UCSD-AML1 (cell line): ENCODE results near the gene NSDHL.

Experiments used
- DNase-seq: peaks from one replicate; lab custom pipeline; 2025; ENCODE audit not compliant: unreplicated experiment; lab: John Stamatoyannopoulos, UW

The NSDHL gene

DNA sequence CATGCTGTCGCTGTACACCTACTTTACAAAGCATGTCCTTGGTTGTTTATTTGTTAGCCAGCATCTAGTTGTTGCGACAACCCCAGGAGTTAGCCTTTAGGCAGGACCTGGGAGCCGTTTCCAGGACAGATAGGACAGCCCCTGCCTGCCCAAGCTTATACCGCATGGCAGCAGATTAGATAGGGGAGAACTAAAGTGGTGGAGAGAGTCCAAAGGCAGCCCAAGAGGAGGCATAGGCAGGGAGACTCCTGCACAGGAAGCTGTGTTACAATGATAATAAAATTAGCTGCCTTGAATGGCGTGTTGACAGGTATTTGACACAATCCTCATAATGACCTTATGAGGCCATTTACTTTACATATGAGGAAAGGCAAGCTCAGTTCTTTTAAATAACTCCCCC, 13.0 kb downstream of the NSDHL start:
- no peak for DNase-seq

- no peak for DNase-seq
Measured at GRCh38 chrX:152844256-152844655, 13.4 kb downstream of the NSDHL start.

- DNase-seq, result no peak
Measured at GRCh38 chrX:152845618-152846240, 14.9 kb downstream of the NSDHL start.

GRCh38 chrX:152847281-152847680, 16.4 kb downstream of the NSDHL start:
- DNase-seq, result no peak

DNA sequence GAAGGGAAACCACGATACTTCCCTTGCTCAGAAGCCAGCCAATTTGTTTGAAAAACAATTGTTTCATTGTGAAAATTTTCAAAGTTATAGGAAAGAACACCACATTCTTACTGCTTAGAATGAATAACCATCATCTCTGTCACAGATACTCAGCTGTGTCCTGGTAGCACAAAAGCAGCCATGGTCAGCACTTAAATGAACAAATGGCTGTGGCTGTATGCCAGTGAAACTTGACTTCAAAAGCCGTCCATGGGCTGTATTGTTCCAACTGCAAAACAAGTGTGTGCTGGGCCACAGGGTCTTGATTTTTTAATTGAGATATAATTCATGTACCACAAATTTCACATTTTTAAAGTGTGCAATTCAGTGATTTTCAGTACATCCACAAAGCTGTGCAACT, 19.6 kb downstream of the NSDHL start:
- DNase-seq, result no peak

DNA sequence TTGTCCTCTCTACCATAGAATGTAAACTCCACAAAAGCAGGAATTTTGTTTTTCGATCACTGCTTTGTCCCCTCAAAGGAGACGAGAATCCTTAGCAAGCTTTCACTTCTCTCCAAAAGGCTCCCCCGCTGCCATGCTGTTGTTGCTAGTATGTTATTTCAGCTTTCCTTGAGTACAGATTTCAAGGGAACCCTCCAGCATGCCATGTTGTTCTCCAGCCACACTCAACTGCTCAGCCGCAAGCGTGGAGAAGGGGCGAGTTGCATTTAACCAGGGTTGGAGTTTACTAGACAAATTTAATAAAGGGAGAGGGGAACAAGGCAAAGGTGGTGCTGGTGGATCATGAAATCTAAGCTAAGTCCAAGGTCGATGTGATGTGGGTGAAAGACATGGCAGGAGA, 23.1 kb downstream of the NSDHL start:
- DNase-seq, result no peak

DNA sequence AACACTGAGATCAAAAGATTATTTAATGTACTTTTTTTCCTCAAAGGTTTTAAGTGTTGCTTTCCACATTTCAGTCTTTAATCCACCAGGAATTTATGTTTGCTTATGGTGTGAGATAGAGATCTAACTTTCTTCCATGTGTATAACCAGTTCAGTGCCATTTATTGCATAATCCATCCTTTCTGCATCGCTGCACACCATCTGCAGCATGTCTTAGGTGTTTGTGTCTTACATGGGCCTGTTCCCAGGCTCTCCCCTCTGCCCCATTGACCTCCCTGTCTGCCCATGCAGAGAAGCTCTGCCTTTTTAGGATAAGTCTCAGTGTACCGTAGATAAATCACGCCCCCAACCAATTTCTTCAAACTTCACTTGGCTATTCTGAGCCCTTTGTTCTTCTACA, 30.3 kb downstream of the NSDHL start:
- DNase-seq, result no peak

- no peak for DNase-seq
Measured at GRCh38 chrX:152861826-152862225, 31.0 kb downstream of the NSDHL start.

DNA sequence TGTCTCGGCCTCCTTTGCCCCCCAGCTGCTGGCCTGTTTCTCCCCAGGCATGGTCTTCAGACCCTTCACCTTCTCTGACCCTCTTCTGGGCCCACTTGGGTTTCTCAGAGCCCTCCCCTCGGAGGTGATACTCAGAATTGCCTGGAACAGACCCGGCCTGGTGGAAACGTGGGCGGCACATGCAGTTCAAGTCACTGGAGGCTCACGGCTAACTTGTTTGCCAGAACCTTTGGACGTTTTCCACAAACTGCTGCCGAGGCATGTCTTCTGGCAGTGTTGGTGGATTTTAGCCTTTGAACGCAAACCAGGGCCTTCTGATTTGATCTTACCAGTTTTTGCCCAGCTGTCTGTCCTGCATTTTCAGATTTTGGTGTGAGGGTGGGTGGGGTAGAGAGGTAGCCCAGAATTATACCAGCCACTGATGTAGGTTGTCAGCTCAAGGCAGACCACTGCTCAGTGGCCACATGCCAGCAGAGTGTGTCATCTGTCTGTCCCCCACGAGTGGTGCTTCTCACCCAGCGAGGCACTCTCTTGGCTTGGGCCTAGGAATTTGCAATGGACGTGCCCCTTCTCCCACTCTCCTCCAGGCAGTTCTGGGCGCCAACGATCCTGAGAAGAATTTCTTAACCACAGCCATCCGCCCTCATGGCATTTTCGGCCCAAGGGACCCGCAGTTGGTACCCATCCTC, 34.5 kb downstream of the NSDHL start:
- no peak for DNase-seq

DNA sequence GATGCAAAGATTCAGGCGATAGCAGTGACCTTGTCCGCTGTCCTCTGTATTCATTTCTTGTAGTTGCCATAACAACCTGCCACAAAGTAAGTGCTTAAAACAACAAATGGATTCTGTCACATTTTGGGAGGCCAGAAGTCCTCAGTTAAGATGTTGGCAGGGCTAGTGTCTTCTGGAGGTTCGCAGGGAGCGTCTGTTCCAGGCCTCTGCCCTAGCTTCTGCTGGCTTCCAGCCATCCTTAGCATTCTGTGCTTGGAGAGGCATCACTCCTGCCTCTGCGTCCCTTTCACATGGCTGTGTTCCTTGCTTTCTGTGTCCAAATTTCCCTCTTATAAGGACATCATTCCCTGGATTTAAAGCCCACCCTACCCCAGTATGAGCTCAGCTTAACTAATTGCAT, 35.5 kb downstream of the NSDHL start:
- DNase-seq, result no peak

- no peak for DNase-seq
Measured at GRCh38 chrX:152869972-152870371, 39.1 kb downstream of the NSDHL start.

- no peak for DNase-seq
Measured at GRCh38 chrX:152871260-152871659, 40.4 kb downstream of the NSDHL start.

DNA sequence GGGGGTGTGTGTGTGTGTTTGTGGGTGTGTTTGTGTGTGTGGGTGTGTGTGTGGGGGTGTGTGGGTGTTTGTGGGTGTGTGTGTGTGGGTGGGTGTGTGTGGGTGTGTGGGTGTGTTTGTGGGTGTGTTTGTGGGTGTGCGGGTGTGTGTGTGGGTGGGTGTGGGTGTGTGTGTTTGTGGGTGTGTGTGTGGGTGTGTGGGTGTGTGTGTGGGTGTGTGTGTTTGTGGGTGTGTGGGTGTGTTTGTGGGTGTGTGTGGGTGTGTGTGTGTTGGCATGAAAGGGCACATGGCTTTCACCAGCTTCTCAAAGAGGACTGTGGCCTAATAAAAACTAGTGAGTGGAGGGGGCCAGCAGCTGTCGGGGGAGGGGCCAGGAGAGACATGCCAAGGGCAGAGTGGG, 41.7 kb downstream of the NSDHL start:
- no peak for DNase-seq

- DNase-seq, result no peak
Measured at GRCh38 chrX:152873361-152873760, 42.5 kb downstream of the NSDHL start.

GRCh38 chrX:152876931-152877840, 46.3 kb downstream of the NSDHL start:
- DNase-seq, result no peak

DNA sequence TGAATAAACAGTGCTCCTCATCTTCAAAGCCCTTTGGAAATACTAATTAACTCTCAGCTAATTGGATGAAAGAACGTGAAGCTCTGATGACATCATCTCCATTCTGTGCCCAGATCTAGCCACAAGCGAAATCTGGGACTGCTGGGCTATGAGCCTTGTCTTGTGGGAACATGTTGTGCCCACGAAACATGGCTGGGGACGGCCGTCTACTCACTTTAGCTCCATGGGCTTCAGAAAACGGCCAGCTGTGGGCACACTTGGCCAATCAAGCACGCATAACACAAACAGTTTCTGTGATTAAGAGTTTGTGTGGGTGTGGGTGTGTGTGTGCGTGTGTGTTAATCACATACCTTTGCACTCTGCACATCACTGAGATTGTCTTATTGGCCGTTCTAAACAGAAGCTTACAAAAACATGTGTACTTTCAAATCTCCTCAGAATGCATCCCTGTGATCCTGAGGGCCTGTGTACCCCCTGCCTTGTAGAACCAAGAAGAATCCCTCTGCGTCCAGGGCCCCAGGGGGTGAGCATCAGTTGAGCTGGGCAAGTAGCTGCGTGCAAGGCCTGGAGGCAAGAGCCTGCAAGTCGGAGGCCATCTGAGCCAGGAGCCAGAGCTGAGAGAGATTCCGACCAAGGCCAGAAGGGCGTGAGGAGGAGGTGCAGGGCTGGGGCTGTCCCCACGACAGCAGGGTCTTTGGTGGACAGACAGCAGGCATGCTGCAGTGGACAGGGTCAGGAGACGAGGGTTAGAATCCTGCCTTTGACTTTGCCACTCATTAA, 48.3 kb downstream of the NSDHL start:
- DNase-seq, result no peak

DNA sequence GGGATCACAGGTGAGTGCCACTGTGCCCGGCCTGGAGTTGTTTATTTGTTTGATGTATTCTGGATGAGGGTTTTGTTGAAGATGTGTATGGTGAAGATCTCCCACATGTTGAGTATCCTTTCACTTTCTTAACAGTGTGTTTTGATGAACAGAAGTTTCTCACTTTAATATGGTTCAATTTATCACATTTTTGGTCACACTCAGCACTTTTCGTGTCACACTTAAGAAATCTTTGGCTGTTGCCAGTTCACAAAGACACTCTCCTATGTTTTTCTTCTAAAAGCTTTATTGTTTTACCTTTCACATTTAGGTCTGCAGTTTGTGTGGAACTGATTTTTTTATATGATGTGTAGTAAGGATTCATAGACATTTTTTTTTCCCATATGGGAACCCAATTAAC, 50.4 kb downstream of the NSDHL start:
- DNase-seq, result no peak

DNA sequence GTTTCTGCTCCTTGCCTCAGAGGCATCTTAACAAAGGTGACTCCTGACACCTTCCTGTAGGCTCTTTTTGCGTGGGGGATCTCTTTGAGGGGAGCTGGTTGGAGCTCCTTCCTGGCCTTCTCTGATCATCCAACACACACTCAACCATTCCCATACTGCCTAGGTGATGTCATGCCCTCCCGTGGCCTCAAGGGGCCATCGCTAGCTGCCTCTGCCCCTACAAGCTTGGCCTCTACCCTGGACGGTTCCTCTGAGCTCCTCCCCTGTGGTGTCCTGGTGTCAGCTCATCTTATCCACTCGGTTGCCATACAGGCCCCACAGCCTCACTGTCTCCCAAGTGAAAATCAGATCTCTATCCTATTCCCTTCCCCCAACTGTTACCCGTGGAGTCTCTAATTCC, 53.3 kb downstream of the NSDHL start:
- no peak for DNase-seq

DNA sequence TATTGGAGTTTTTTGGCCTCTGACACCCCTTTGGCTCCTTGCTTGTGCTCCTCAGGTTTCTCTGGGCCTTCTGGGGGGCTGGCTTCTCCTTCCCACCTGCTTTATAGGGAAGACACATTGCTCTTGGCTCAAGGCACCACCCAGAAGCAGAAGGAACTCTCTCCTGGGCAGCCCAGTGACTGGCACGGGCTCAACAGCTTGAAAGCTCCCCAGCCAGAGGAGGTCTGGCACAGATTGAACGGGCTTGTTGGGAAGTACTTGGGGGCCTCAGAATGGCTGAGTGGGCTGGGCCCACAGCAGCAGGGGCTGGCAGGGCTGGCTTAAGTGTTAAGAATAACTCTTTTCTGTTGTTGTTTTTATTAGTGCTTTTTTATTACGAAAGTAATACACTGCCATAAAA, 55.9 kb downstream of the NSDHL start:
- DNase-seq, result no peak

DNA sequence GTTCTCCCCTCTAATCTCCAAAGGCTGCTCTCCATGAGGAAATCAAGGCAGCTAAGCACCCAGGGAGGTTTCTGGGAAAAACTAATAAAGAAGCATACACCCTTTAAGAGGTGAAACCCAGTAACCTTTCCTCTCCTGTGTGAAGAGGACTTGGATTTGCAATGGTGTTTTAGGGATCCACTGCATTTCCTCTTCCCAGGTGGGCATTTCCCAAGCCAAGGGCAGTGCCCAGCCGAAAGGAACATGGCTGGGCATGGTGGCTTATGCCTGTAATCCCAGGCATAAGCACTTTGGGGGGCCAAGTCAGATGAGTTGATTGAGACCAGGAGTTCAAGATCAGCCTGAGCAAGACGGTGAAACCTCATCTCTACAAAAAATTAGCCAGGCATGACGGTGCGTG, 61.6 kb downstream of the NSDHL start:
- DNase-seq, result no peak
